GM18870 (cell line): Measurements from ENCODE around the gene OR10AD1.
"Not testable (repeated sequence)": the region's sequence is repeated elsewhere in the genome, so short reads cannot be mapped to it uniquely, and the experiment has no call there.

Experiments
- ATAC-seq: cut with Tn5 transposase; IDR thresholded peaks from one replicate; pipeline ENCODE4 v1.9.1; 2021; ENCODE audit warnings: moderate library complexity; ENCODE audit not compliant: unreplicated experiment

OR10AD1 gene, protein sequence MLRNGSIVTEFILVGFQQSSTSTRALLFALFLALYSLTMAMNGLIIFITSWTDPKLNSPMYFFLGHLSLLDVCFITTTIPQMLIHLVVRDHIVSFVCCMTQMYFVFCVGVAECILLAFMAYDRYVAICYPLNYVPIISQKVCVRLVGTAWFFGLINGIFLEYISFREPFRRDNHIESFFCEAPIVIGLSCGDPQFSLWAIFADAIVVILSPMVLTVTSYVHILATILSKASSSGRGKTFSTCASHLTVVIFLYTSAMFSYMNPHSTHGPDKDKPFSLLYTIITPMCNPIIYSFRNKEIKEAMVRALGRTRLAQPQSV

GRCh38 chr12:48203192-48203591, at the start of gene OR10AD1:
OR10AD1 (minus strand) TSS chr12:48203292; CDS start chr12:48203292, 0 bp downstream.
- no peak for ATAC-seq

DNA sequence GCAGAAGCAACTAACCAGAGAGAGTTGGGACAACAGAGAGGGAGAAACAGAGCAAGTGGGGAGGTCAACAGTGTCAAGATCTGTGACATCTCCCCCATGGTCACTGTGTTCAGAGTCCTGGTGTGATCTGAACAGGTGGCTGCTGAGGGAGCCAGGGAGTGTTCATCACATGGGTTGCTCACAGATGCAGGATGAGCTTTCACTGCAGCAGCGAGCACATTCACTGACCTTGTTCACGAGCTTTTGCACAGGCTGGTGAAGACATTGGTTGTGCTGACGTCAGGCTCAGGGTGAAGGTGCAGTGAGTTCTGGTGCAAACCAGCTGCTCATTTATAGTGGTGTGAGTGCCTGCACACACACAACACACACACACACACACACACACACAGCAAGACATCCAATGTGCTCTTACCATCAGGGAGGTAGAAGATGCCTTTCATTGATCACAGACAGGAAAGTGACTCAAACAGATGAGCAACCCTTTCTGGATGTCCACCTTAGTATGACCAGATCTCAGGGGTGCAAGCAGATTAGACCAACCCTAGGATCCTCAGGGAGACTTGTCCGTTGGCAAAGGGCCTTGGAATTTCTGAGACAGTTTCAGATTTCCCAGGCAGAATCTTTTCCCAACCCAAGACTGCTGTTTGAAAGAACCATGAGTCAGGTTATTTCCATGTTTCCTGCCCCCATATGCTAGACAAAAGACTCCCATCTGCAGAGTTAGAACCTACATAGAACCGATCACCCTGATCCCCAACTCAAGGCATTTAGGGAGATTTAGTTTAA, 44.3 kb upstream of the OR10AD1 start:
- ATAC-seq = no peak

DNA sequence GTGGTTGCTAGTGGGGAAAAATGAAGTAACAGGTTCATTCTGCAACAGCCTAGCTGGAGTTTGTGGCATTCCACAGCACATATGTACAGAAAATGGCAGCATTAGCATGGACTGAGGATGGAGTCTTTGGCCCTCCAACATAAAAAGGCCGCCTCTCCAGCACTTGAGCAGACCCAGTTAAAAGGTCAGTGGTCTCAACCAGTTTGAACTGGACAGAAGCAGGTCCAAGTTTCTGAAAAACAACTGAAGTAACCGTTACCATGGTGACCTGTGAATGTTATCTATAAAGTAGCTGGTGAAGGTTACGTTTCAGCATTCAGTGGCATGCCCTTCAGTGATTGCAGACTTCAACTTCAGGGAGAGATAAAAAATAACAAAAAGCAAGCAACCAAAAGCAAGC, 34.1 kb upstream of the OR10AD1 start:
- no peak for ATAC-seq

GRCh38 chr12:48235796-48236333, 32.8 kb upstream of the OR10AD1 start:
- no peak for ATAC-seq

GRCh38 chr12:48231169-48231958, 28.3 kb upstream of the OR10AD1 start:
- ATAC-seq = not testable (repeated sequence)

GRCh38 chr12:48224533-48224932, 21.4 kb upstream of the OR10AD1 start:
- not testable (repeated sequence) for ATAC-seq

DNA sequence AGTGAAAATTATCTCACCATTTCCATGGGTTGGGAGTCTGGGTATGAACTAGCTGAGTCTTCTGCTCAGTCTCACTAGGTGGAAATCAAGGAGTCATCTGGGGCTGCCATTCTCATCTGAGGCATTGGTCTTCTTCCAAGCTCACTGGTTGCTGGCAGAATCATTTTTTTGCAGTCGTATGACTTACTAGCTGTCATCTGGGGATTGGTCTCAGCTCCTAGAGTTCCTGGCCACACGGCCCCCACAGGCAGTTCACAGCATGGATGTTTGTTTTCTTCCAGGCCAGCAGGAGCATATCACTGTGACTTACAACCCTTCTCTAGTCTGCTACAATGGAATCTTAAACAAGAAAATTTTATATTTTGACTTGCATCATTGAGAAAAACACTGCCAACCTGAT, 18.6 kb upstream of the OR10AD1 start:
- ATAC-seq = no peak

- no peak for ATAC-seq
Observed at GRCh38 chr12:48220701-48221100, 17.6 kb upstream of the OR10AD1 start.

- no peak for ATAC-seq
Observed at GRCh38 chr12:48219631-48220030, 16.5 kb upstream of the OR10AD1 start.

- no peak for ATAC-seq
Observed at GRCh38 chr12:48216785-48217184, 13.7 kb upstream of the OR10AD1 start.

- ATAC-seq = not testable (repeated sequence)
Observed at GRCh38 chr12:48209495-48209894, 6.4 kb upstream of the OR10AD1 start.

DNA sequence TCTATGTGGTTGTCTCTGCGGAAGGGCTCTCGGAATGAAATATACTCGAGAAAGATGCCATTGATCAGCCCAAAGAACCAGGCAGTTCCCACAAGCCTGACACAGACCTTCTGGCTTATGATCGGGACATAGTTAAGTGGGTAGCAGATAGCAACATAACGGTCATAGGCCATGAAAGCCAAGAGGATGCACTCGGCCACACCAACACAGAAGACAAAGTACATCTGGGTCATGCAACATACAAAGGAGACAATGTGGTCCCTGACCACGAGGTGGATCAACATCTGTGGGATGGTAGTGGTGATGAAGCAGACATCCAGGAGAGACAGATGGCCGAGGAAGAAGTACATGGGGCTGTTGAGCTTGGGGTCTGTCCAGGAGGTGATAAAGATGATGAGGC, 326 bp downstream of the OR10AD1 start:
- no peak for ATAC-seq

GRCh38 chr12:48201516-48201915, 1.6 kb downstream of the OR10AD1 start:
- no peak for ATAC-seq

- no peak for ATAC-seq
Observed at GRCh38 chr12:48201091-48201490, 2.0 kb downstream of the OR10AD1 start.

DNA sequence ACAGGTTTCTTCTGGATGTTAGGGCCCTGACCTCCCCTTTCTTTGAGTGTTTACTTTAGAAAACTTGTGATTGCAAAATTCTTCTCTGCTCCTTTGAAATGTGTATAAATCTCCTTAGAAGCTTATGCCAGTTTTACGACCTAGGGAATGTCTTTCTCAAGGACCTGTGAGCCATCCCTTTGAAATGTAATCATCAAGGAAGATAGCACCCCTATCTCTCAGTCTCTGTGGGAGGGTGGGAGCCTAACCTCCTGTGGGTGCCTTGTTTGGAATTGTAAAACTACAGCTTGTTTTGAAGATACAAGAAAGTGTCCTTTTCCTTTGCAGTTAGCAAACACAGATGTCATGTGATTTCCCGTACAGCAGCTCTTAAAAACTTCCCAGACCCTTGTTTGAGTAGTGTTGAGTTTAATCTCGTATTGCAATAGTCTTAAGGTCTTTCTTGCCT, 3.3 kb downstream of the OR10AD1 start:
- no peak for ATAC-seq

GRCh38 chr12:48198985-48199384, 4.1 kb downstream of the OR10AD1 start:
- ATAC-seq = no peak

DNA sequence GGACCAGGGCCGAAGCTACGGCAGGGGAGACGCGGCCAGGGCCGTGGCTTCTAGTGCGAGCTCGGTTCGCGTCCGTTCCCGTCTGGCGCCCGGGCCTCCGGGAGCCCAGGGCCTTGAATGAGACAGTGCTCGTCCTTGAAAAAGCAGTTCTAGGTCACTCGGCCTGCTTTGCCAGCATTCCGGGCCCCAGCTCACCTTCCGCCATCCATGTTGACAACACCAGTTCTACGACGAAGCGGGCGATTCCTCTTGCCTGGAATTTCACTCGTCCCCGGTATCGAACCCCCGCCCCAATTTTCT, 4.5 kb downstream of the OR10AD1 start:
- no peak for ATAC-seq

GRCh38 chr12:48197971-48198671, 5.0 kb downstream of the OR10AD1 start:
- peak; percentile 99 for ATAC-seq

DNA sequence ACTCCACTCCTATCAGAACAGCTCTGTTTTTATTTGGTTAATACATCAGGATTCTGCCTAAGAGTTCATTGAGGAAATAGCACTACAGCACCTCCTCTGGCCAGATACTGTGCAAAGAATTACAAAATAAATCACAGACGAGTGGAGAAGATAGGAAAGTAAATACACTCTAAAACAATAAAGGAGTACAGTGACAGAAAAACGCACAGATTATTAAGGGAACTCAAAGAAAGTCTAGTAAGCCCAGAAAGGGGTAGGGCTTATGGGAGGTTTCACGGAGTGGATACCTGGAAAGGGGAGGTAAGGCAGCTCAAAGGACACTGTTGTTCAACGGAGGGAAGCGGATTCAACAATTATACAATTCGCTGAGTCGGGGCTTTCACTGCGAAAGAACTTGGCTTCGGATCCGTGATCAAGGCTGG, 5.5 kb downstream of the OR10AD1 start:
- ATAC-seq = no peak

DNA sequence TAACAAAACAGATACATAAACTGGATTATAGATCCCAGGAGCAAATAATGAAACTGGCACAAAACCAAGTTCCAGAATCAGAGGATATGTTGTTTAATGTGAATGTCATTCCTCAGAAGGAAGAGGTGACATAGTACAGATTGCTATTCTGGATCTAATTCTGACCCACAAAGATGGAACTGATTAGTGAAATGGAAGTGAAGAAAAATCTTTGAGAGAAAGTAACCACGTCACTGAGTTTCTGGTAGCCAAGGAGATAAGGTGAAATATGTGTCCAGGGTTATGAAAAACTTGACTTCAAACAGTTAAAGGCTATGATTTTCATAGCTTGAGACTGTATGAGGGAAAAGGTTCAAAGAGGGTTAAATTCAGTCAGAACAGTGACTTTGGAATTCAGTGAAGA, 8.3 kb downstream of the OR10AD1 start:
- ATAC-seq = no peak

- ATAC-seq = no peak
Observed at GRCh38 chr12:48193623-48194022, 9.5 kb downstream of the OR10AD1 start.
